Trophoblast cell (in vitro differentiated cells and primary cell): Measurements from ENCODE around the gene PPARG.

Source experiments
- DNase-seq, 2 donors: peaks; one replicate each; pipeline ENCODE4 v3.0.0-alpha.2; 2016
- H2AFZ ChIP-seq: 2 replicates; pipeline ENCODE4 v1.6.1; 2013; ENCODE audit warnings: low read length, moderate library complexity, mild to moderate bottlenecking; ENCODE audit not compliant: insufficient read depth, poor library complexity
- H2AK5ac ChIP-seq: 2 replicates; pipeline ENCODE4 v1.6.1; 2013; ENCODE audit warnings: mild to moderate bottlenecking, low read length
- H2BK120ac ChIP-seq: 2 replicates; pipeline ENCODE4 v1.6.1; 2013; ENCODE audit warnings: low read length, mild to moderate bottlenecking, moderate library complexity; ENCODE audit not compliant: insufficient read depth, poor library complexity
- H2BK12ac ChIP-seq: 2 replicates; pipeline ENCODE4 v1.6.1; 2013; ENCODE audit warnings: mild to moderate bottlenecking, low read length, moderate library complexity
- H2BK5ac ChIP-seq: 2 replicates; pipeline ENCODE4 v1.6.1; 2013; ENCODE audit warnings: low read length, low read depth, moderate library complexity, mild to moderate bottlenecking; ENCODE audit not compliant: poor library complexity
- H3K14ac ChIP-seq: 2 replicates; pipeline ENCODE4 v1.6.1; 2013; ENCODE audit warnings: mild to moderate bottlenecking, low read length
- H3K18ac ChIP-seq: 2 replicates; pipeline ENCODE4 v1.6.1; 2013; ENCODE audit warnings: mild to moderate bottlenecking, low read length
- H3K23ac ChIP-seq: 2 replicates; pipeline ENCODE4 v1.6.1; 2013; ENCODE audit warnings: low read length
- H3K27ac ChIP-seq: 2 replicates; pipeline ENCODE4 v1.5.1; 2013; ENCODE audit warnings: low read depth, mild to moderate bottlenecking, inconsistent platforms, low read length, moderate library complexity
- H3K27me3 ChIP-seq: 2 replicates; pipeline ENCODE4 v1.6.1; 2013; ENCODE audit warnings: inconsistent platforms, mild to moderate bottlenecking, low read length, moderate library complexity; ENCODE audit not compliant: insufficient read depth
- H3K36me3 ChIP-seq, 2 experiments: 1 replicate in 1 of 2; 2 replicates in 1 of 2; pipeline ENCODE4 v1.6.1; 2013; ENCODE audit warnings: low read length in 2 of 2, mild to moderate bottlenecking in 2 of 2, moderate library complexity in 1 of 2; ENCODE audit not compliant: insufficient read depth in 2 of 2, control insufficient read depth in 1 of 2
- H3K4ac ChIP-seq: 2 replicates; pipeline ENCODE4 v1.6.1; 2013; ENCODE audit warnings: low read depth, mild to moderate bottlenecking, low read length, moderate library complexity
- H3K4me1 ChIP-seq, 2 experiments: 1 replicate in 1 of 2; 2 replicates in 1 of 2; pipeline ENCODE4 v1.6.1; 2013; ENCODE audit warnings: low read length in 2 of 2, mild to moderate bottlenecking in 2 of 2, moderate library complexity in 1 of 2; ENCODE audit not compliant: insufficient read depth in 2 of 2, control insufficient read depth in 1 of 2
- H3K4me2 ChIP-seq: 2 replicates; pipeline ENCODE4 v1.6.1; 2013; ENCODE audit warnings: inconsistent platforms, mild to moderate bottlenecking, low read length, moderate library complexity
- H3K4me3 ChIP-seq: 2 replicates; pipeline ENCODE4 v1.5.1; 2013; ENCODE audit warnings: mild to moderate bottlenecking, low read depth, low read length, inconsistent platforms
- H3K79me1 ChIP-seq: one replicate; pipeline ENCODE4 v1.6.1; 2013; ENCODE audit warnings: low read length
- H3K79me2 ChIP-seq: 2 replicates; pipeline ENCODE4 v1.6.1; 2013; ENCODE audit warnings: low read length, mild to moderate bottlenecking; ENCODE audit not compliant: control insufficient read depth, insufficient read depth, poor library complexity
- H3K9ac ChIP-seq: 2 replicates; pipeline ENCODE4 v1.6.1; 2013; ENCODE audit warnings: mild to moderate bottlenecking, low read length
- H3K9me3 ChIP-seq: 2 replicates; pipeline ENCODE4 v1.6.1; 2013; ENCODE audit warnings: low read depth, mild to moderate bottlenecking, control low read depth, inconsistent platforms, low read length; ENCODE audit not compliant: insufficient read depth
- H4K12ac ChIP-seq: 2 replicates; pipeline ENCODE4 v1.6.1; 2013; ENCODE audit warnings: low read depth, mild to moderate bottlenecking, low read length, moderate library complexity
- H4K8ac ChIP-seq: 2 replicates; pipeline ENCODE4 v1.6.1; 2013; ENCODE audit warnings: low read depth, mild to moderate bottlenecking, low read length, moderate library complexity
- H4K91ac ChIP-seq: one replicate; pipeline ENCODE4 v1.6.1; 2013; ENCODE audit warnings: low read depth, mild to moderate bottlenecking, low read length, moderate library complexity
- WGBS: extraction: QIAGEN DNeasy Blood & Tissue Kit; methylation state at CpG from one replicate; pipeline ENCODE4 v1.1.7; 2013; ENCODE audit warnings: missing lambda C conversion rate; ENCODE audit not compliant: insufficient read length, insufficient coverage; ENCODE audit errors: extremely low coverage; 5-methylcytosine and 5-hydroxymethylcytosine counted together

Gene PPARG

DNA sequence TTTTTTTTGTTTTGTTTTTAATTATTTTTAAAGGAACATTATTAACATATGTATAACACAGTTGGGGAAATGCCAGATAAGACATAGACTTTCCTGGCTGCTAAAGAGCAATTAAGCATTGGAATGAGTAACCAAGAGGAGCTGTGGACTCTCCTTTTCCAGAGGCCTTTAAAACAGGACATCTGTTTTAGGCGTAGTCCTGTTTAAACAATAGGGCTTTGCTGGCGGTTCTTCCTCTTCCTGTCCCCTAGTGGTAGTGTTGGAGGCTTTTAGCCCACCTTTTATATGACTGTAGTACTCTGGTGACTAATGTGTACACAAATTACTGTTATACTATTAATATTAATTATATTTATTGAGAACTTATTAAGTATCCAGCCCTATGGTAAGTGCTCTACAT lies 81.9 kb downstream of the PPARG start:
- no peak overlapping the region for H3K18ac ChIP-seq
- H3K36me3 ChIP-seq: no peaks in the 10 kb centered on the region
- H3K9me3 ChIP-seq: no peaks in the 10 kb centered on the region
- H3K4me1 ChIP-seq: peaks cover 0 to 2% of the 10 kb centered on the region in 2 experiments
- no peak overlapping the region for H3K23ac ChIP-seq
- H4K8ac ChIP-seq: no peak overlapping the region
- no peak overlapping the region for H2AFZ ChIP-seq
- no peaks in the 10 kb centered on the region for H3K79me2 ChIP-seq
- H3K4me3 ChIP-seq: no peak overlapping the region
- no peak overlapping the region for H4K91ac ChIP-seq
- no peak overlapping the region for H3K9ac ChIP-seq
- no peak overlapping the region for H2BK120ac ChIP-seq
- no peaks in the 10 kb centered on the region for H3K27me3 ChIP-seq
- no peak overlapping the region for H4K12ac ChIP-seq
- no peak overlapping the region for H3K4ac ChIP-seq
- no peak for DNase-seq
- H2BK12ac ChIP-seq: no peak overlapping the region
- no peak overlapping the region for H2AK5ac ChIP-seq
- no peak overlapping the region for H3K27ac ChIP-seq
- H3K4me2 ChIP-seq: no peak overlapping the region
- H3K79me1 ChIP-seq: no peaks in the 10 kb centered on the region
- no CpG with 5 or more reads among the region's 2 CpGs for WGBS
- no peak overlapping the region for H3K14ac ChIP-seq
- H2BK5ac ChIP-seq: no peak overlapping the region

DNA sequence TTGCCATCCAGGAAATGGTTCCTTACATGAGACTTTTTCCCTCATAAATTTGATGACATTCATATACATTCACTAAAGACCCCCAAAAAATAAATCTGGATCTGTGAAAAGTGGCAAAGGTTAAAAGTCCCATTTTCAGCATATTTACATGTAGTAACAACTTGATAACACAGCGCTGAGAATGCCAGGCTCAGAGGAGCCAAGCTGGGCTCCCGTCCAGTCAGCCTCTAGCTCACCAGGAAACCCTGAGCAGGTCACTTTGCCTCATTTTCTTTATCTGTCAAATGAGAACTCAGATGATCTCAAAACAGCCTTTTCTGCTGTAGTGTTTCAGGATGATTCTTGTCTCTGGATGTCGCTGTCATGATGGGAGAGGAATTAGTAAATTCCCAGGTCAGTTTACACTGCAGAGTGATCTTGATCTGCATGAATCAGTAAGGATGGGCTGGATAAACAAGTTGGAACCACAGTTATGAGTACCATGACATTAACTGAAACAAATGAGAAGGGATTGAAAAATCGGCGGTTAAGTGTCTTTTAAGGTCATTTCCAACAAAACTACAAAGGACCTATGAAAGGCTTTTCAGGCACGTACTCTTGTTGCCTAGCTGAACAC lies 82.8 kb downstream of the PPARG start:
- no peak overlapping the region for H4K8ac ChIP-seq
- no peak overlapping the region for H3K14ac ChIP-seq

DNA sequence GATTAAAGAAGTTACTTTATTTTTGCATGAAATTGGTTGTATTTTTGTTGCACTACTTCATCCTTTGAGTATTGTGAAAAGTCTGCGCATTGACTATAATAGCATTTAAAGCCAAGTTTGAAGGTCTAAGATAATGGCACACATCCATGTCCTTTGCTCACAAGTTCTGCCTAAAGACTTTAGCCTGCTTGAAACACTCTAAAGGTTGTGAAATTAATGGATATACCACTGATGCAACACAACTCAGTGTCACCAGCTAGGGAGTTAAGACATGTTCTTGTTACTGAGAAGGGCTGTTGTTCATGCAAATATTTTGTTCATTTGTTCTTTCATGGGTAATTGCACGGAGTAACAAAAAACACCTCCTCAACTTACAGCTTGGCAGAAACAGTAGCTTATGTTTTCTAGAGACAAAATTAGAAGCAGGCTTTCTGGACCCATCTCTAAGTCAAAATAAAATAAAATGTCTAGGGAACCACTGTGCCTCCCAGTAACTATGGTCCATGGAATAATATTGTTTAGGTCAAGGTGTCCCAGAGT lies 83.9 kb downstream of the PPARG start:
- no peak overlapping the region for H2BK12ac ChIP-seq
- H3K27ac ChIP-seq: no peak overlapping the region
- no peak overlapping the region for H3K14ac ChIP-seq
- H3K79me2 ChIP-seq: no peaks in the 10 kb centered on the region
- no peak overlapping the region for H2BK120ac ChIP-seq
- H2BK5ac ChIP-seq: no peak overlapping the region
- no peak overlapping the region for H3K9ac ChIP-seq
- no peak overlapping the region for H3K4ac ChIP-seq
- H3K9me3 ChIP-seq: no peaks in the 10 kb centered on the region
- no peak overlapping the region for H3K4me2 ChIP-seq
- no peak overlapping the region for H4K8ac ChIP-seq
- no CpG with 5 or more reads among the region's 2 CpGs for WGBS
- H3K79me1 ChIP-seq: no peaks in the 10 kb centered on the region
- no peaks in the 10 kb centered on the region for H3K36me3 ChIP-seq
- H4K91ac ChIP-seq: no peak overlapping the region
- no peak for DNase-seq
- no peak overlapping the region for H2AFZ ChIP-seq
- H3K18ac ChIP-seq: no peak overlapping the region
- H3K27me3 ChIP-seq: no peaks in the 10 kb centered on the region
- no peak overlapping the region for H3K23ac ChIP-seq
- H4K12ac ChIP-seq: no peak overlapping the region
- peaks cover 0 to 2% of the 10 kb centered on the region in 2 experiments for H3K4me1 ChIP-seq
- H3K4me3 ChIP-seq: no peak overlapping the region
- H2AK5ac ChIP-seq: no peak overlapping the region

More for the DNA sequence above, 82.8 kb downstream of the PPARG start:
- Histone ChIP-seq H3K4me1 (peaks cover 0 to 2% of the 10 kb centered on the region in 2 experiments), H2BK120ac (no peak overlapping the region), H4K12ac (no peak overlapping the region), H3K9ac (no peak overlapping the region), H3K23ac (no peak overlapping the region), H3K18ac (no peak overlapping the region), H2BK12ac (no peak overlapping the region), H3K79me1 (no peaks in the 10 kb centered on the region), H4K91ac (no peak overlapping the region), H2AFZ (no peak overlapping the region), H3K4ac (no peak overlapping the region), H3K9me3 (no peaks in the 10 kb centered on the region), H3K4me3 (no peak overlapping the region), H2AK5ac (no peak overlapping the region), H3K79me2 (no peaks in the 10 kb centered on the region), H2BK5ac (no peak overlapping the region), H3K4me2 (no peak overlapping the region), H3K27me3 (no peaks in the 10 kb centered on the region), H3K36me3 (no peaks in the 10 kb centered on the region), H3K27ac (no peak overlapping the region)
- WGBS: no CpG with 5 or more reads among the region's 6 CpGs
- DNase-seq: no peak

DNA sequence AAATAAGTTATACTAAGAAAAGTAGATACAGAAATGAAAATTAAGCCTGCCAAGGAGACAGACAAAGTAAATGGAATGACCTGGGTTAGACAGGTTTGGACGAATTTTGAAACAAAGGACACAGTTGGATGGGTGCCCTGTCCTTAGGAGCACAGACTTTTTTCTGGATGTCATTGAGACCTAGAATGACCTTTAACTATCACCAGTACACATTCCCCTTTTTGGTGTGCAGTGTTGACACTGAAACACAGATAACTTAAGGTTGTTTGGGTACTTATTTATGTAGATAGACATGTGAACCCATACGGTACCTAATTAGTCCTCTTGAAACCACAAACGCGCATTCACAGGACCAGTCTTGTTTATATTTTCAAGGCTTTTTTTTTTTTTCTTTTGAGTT lies 86.7 kb downstream of the PPARG start:
- Histone ChIP-seq H3K36me3 (peaks cover 0 to under 1% of the 10 kb centered on the region in 2 experiments), H3K27ac (no peak overlapping the region), H3K18ac (no peak overlapping the region), H3K9ac (no peak overlapping the region), H2BK120ac (no peak overlapping the region), H3K4ac (no peak overlapping the region), H3K79me2 (no peaks in the 10 kb centered on the region), H3K4me1 (peaks cover 0 to 2% of the 10 kb centered on the region in 2 experiments), H3K23ac (no peak overlapping the region), H3K14ac (no peak overlapping the region), H2AK5ac (no peak overlapping the region), H2BK5ac (no peak overlapping the region), H3K27me3 (no peaks in the 10 kb centered on the region), H3K9me3 (no peaks in the 10 kb centered on the region), H3K4me2 (no peak overlapping the region), H4K91ac (no peak overlapping the region), H3K4me3 (no peak overlapping the region), H2BK12ac (no peak overlapping the region), H2AFZ (no peak overlapping the region), H3K79me1 (no peaks in the 10 kb centered on the region), H4K12ac (no peak overlapping the region), H4K8ac (no peak overlapping the region)
- DNase-seq: no peak
- WGBS: no CpG with 5 or more reads among the region's 4 CpGs
